Prostate gland (tissue), 2 donors: ENCODE measurements around the gene BAAT. TPM values are rescaled to one million over a fixed set of nuclear protein-coding genes. Genes with fewer than 3 reads are reported as not detected.

Experiments used
- DNase-seq: peaks from one replicate; pipeline ENCODE4 v3.0.0-alpha.2; 2019; ENCODE audit warnings: low spot score
- H3K27ac ChIP-seq, 2 donors: fragments of 200-600 bp; sonication (generic); 2 replicates each; pipeline ENCODE4 v1.5.1; 2017 to 2019
- H3K27me3 ChIP-seq: fragments of 200-600 bp; sonication (generic); replicated peaks from 2 replicates; pipeline ENCODE4 v1.5.1; 2019; ENCODE audit not compliant: insufficient read depth
- H3K36me3 ChIP-seq, 2 donors: fragments of 200-600 bp; sonication (generic); 1 replicate in 1 of 2; 2 replicates in 1 of 2; pipeline versions ENCODE4 v1.5.1 to v1.8.1; 2017 to 2019
- H3K4me1 ChIP-seq: fragments of 200-600 bp; sonication (generic); replicated peaks from 2 replicates; pipeline ENCODE4 v1.5.1; 2019
- H3K4me3 ChIP-seq, 2 donors: fragments of 200-600 bp; sonication (generic); 2 replicates each; pipeline ENCODE4 v1.5.1; 2017 to 2019
- H3K9me3 ChIP-seq: fragments of 200-600 bp; sonication (generic); 2 replicates; pipeline ENCODE4 v1.5.1; 2017
- CTCF ChIP-seq, 4 experiments: fragments of 200-600 bp in 2 of 4; fragments of 450-650 bp in 2 of 4; sonication (generic) in 2 of 4; IDR thresholded peaks; 1 replicate in 3 of 4; 2 replicates in 1 of 4; pipeline ENCODE4 v1.5.1; 2016 to 2019; ENCODE audit warnings: antibody characterized with exemption in 4 of 4, mild to moderate bottlenecking in 2 of 4, moderate library complexity in 2 of 4
- POLR2A ChIP-seq: fragments of 450-650 bp; IDR thresholded peaks from one replicate; pipeline ENCODE4 v1.6.1; 2016; ENCODE audit warnings: antibody characterized with exemption, mild to moderate bottlenecking
- POLR2AphosphoS5 ChIP-seq: sonication (generic); formaldehyde crosslinking; IDR thresholded peaks from one replicate; pipeline ENCODE4 v1.6.1; 2017; ENCODE audit warnings: antibody characterized with exemption
- WGBS: methylation state at CpG from one replicate; pipeline ENCODE4 v1.1.5; 2018; 5-methylcytosine and 5-hydroxymethylcytosine counted together
- intact Hi-C: fragments of 100-400 bp; cut with DNase I; formaldehyde crosslinking; loops from one replicate; pipeline ENCODE4 v1.14.2; 2022
- total RNA-seq, 2 donors: library from RNA; depleted of rRNA; stranded (reverse); fragments of >200 nt; gene quantifications; one replicate each; pipeline ENCODE4 v1.1.0, GENCODE V29; 2016

The BAAT gene
- total RNA-seq, 2 donors from 2014 or later = not detected

GRCh38 chr9:101317735-101318134 lies 67.1 kb downstream of the BAAT start:
- intact Hi-C loops = no loop called here
- Histone ChIP-seq H3K9me3 (no peaks in the 10 kb centered on the region), H3K4me1 (peaks cover 8% of the 10 kb centered on the region), H3K4me3 (no peak overlapping the region), H3K36me3 (no peaks in the 10 kb centered on the region), H3K27ac (no peak overlapping the region), H3K27me3 (no peaks in the 10 kb centered on the region)
- DNase-seq = no peak
- TF ChIP-seq POLR2A = no peak
- TF ChIP-seq CTCF (IDR thresholded peaks at IDR 0.05) = no peak
- TF ChIP-seq POLR2AphosphoS5 = no peak

GRCh38 chr9:101315112-101315450 lies 69.7 kb downstream of the BAAT start:
- Histone ChIP-seq H3K9me3 (no peaks in the 10 kb centered on the region), H3K4me3 (no peak overlapping the region), H3K27ac (no peak overlapping the region), H3K36me3 (no peaks in the 10 kb centered on the region), H3K27me3 (no peaks in the 10 kb centered on the region), H3K4me1 (peaks cover 8% of the 10 kb centered on the region)
- intact Hi-C loops = no loop called here
- 63% methylated on average over 2 of the region's 2 CpGs for WGBS
- TF ChIP-seq POLR2A (no peak), POLR2AphosphoS5 (no peak), CTCF (IDR thresholded peaks at IDR 0.05) (no peak)
- DNase-seq = no peak

GRCh38 chr9:101312661-101313060 lies 72.1 kb downstream of the BAAT start:
- Histone ChIP-seq H3K4me1 (peaks cover 8% of the 10 kb centered on the region), H3K27ac (no peak overlapping the region), H3K36me3 (no peaks in the 10 kb centered on the region), H3K27me3 (no peaks in the 10 kb centered on the region), H3K4me3 (no peak overlapping the region), H3K9me3 (no peaks in the 10 kb centered on the region)
- TF ChIP-seq CTCF (IDR thresholded peaks at IDR 0.05) (no peak), POLR2AphosphoS5 (no peak), POLR2A (no peak)
- DNase-seq = no peak
- intact Hi-C loops = loop anchor here (5.0 kb wide), 2 partner anchors 600 to 710 kb away; no protein-coding TSS in a partner anchor
- WGBS = 54% methylated on average over 8 of the region's 8 CpGs

GRCh38 chr9:101311758-101312420 lies 72.9 kb downstream of the BAAT start:
- 21% methylated on average over 4 of the region's 4 CpGs for WGBS
- Histone ChIP-seq H3K27ac (no peak overlapping the region), H3K9me3 (no peaks in the 10 kb centered on the region), H3K36me3 (no peaks in the 10 kb centered on the region), H3K27me3 (no peaks in the 10 kb centered on the region), H3K4me1 (peaks cover 8% of the 10 kb centered on the region), H3K4me3 (no peak overlapping the region)
- intact Hi-C loops = loop anchor here (5.0 kb wide), 2 partner anchors 600 to 710 kb away; no protein-coding TSS in a partner anchor
- TF ChIP-seq POLR2A = no peak
- TF ChIP-seq CTCF (IDR thresholded peaks at IDR 0.05) = peak; percentile 49 to 79 (median 73)
- no peak for TF ChIP-seq POLR2AphosphoS5
- DNase-seq = peak; percentile 48

- no peak for DNase-seq
- 22% methylated on average over 2 of the region's 2 CpGs for WGBS
- Histone ChIP-seq H3K4me3 (no peak overlapping the region), H3K9me3 (no peaks in the 10 kb centered on the region), H3K27me3 (no peaks in the 10 kb centered on the region), H3K4me1 (peaks cover 8% of the 10 kb centered on the region), H3K36me3 (no peaks in the 10 kb centered on the region), H3K27ac (no peak overlapping the region)
- intact Hi-C loops = loop anchor here (5.0 kb wide), 2 partner anchors 599 to 709 kb away; no protein-coding TSS in a partner anchor
- TF ChIP-seq POLR2A (no peak), POLR2AphosphoS5 (no peak), CTCF (IDR thresholded peaks at IDR 0.05) (no peak)
Observed at GRCh38 chr9:101311191-101311590, 73.6 kb downstream of the BAAT start.
